GM21515 (cell line): Measurements from ENCODE around the gene DCST2.

Experiments used
- ATAC-seq: cut with Tn5 transposase; IDR thresholded peaks from one replicate; pipeline ENCODE4 v1.9.1; 2021; ENCODE audit not compliant: unreplicated experiment

DCST2 gene

GRCh38 chr1:155033524-155033923 is at the start of gene DCST2, which contains the start of gene DCST1:
Gene DCST2, minus strand, starts transcription at chr1:155033781. Its CDS starts 80 bp downstream, at chr1:155033701.
Gene DCST1, plus strand, starts transcription at chr1:155033824. Its CDS starts 213 bp downstream, at chr1:155034037.
- no peak for ATAC-seq

GRCh38 chr1:155083052-155083541 is 49.5 kb upstream of the DCST2 start:
- ATAC-seq = no peak

GRCh38 chr1:155082301-155083051 is 48.9 kb upstream of the DCST2 start:
- no peak for ATAC-seq

- no peak for ATAC-seq
Measured at GRCh38 chr1:155081472-155082300, 48.1 kb upstream of the DCST2 start.

GRCh38 chr1:155080312-155081228 is 47.0 kb upstream of the DCST2 start:
- ATAC-seq = no peak

GRCh38 chr1:155079487-155080311 is 46.1 kb upstream of the DCST2 start:
- no peak for ATAC-seq

GRCh38 chr1:155079210-155079486 is 45.6 kb upstream of the DCST2 start:
- no peak for ATAC-seq

- no peak for ATAC-seq
Measured at GRCh38 chr1:155078469-155079209, 45.1 kb upstream of the DCST2 start, which contains the start of gene EFNA3. Gene EFNA3, plus strand, starts transcription at chr1:155078837. Its CDS starts 105 bp downstream, at chr1:155078942.

GRCh38 chr1:155077758-155078445 is 44.3 kb upstream of the DCST2 start:
- no peak for ATAC-seq

GRCh38 chr1:155077346-155077745 is 43.8 kb upstream of the DCST2 start:
- ATAC-seq = no peak

GRCh38 chr1:155076371-155076770 is 42.8 kb upstream of the DCST2 start:
- no peak for ATAC-seq

GRCh38 chr1:155075535-155075934 is 42.0 kb upstream of the DCST2 start:
- ATAC-seq = no peak

- ATAC-seq = no peak
Measured at GRCh38 chr1:155073377-155074242, 40.0 kb upstream of the DCST2 start.

- no peak for ATAC-seq
Measured at GRCh38 chr1:155072531-155073289, 39.1 kb upstream of the DCST2 start.

- ATAC-seq = no peak
Measured at GRCh38 chr1:155071701-155072100, 38.1 kb upstream of the DCST2 start.

GRCh38 chr1:155070721-155071569 is 37.4 kb upstream of the DCST2 start:
- no peak for ATAC-seq
